ENCODE measurements around the gene UBE3B. TPM values are rescaled to one million over a fixed set of nuclear protein-coding genes. Genes with fewer than 3 reads are reported as not detected.
A peak's percentile ranks its signal among the peaks of the same experiment; 100 is the strongest.

Gene UBE3B
- total RNA-seq, 4 donors from 2014 or later = 42.4 to 59.2 (median 49.1) TPM

DNA sequence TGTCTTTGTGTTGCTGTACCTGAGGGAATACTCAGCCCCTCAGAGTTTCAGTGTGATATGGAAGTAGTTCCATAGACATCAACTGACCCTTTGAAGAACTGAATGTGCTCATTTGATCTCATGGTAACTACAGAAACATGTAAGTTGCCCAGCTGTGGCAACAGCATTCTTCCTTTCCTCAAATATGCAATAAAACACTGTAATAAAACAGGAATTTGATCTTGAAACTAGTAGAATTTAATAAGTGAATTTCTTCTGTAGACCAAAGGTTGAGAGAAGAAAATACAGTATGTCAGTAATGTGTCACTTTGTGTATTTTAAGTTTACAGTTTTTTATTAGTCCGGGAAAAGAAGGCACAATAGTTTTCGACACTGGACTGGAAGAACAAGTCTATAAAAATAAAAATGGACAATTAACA lies 32.2 kb upstream of the UBE3B start:
- H3K27me3 ChIP-seq = no peaks in the 10 kb centered on the region
- intact Hi-C loops (cut with DNase I) = no loop called here

DNA sequence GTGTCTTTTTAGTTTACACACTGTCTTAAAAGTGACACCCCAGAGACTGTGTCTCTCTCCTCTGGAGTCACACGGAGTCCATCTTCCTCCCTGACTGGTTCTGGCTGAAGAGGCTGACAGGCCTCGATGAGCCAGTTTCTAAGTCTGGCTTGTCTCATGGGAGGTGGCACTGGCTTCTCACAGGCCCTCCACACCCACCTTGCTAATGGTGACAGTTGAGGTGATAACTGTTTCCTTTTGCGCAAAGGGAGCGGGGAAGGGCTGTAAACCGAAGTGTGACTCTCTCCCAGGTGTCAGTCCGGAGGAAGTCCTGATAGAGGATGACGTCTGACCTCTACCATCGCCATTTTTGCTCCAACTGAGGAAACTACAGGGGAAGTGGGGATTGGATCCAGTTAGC lies 30.6 kb upstream of the UBE3B start:
- 81% methylated on average over 8 of the region's 8 CpGs for WGBS
- H3K36me3 ChIP-seq = peaks cover 18 to 87% (median 64%) of the 10 kb centered on the region in 4 donors
- intact Hi-C loops (cut with DNase I) = no loop called here
- TF ChIP-seq POLR2AphosphoS5 (IDR thresholded peaks at IDR 0.05) = no peak
- TF ChIP-seq EP300 (IDR thresholded peaks at IDR 0.05) = no peak
- TF ChIP-seq POLR2A (IDR thresholded peaks at IDR 0.05; ENCODE audit: low read depth) = no peak
- TF ChIP-seq, protein P1, sequence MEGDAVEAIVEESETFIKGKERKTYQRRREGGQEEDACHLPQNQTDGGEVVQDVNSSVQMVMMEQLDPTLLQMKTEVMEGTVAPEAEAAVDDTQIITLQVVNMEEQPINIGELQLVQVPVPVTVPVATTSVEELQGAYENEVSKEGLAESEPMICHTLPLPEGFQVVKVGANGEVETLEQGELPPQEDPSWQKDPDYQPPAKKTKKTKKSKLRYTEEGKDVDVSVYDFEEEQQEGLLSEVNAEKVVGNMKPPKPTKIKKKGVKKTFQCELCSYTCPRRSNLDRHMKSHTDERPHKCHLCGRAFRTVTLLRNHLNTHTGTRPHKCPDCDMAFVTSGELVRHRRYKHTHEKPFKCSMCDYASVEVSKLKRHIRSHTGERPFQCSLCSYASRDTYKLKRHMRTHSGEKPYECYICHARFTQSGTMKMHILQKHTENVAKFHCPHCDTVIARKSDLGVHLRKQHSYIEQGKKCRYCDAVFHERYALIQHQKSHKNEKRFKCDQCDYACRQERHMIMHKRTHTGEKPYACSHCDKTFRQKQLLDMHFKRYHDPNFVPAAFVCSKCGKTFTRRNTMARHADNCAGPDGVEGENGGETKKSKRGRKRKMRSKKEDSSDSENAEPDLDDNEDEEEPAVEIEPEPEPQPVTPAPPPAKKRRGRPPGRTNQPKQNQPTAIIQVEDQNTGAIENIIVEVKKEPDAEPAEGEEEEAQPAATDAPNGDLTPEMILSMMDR (IDR thresholded peaks at IDR 0.05) = no peak
- no peak overlapping the region for H3K4me3 ChIP-seq
- no peaks in the 10 kb centered on the region for H3K27me3 ChIP-seq
- no peaks in the 10 kb centered on the region for H3K9me3 ChIP-seq
- peaks cover 3 to 43% (median 25%) of the 10 kb centered on the region in 4 donors for H3K4me1 ChIP-seq
- DNase-seq (ENCODE audit: extremely low spot score) = no peak
- no peak overlapping the region for H3K27ac ChIP-seq (replicated peaks in 1 of 4)

More for the DNA sequence above, 32.2 kb upstream of the UBE3B start:
- H3K4me3 ChIP-seq = no peak overlapping the region
- TF ChIP-seq POLR2AphosphoS5 (IDR thresholded peaks at IDR 0.05) (no peak), EP300 (IDR thresholded peaks at IDR 0.05) (no peak), POLR2A (IDR thresholded peaks at IDR 0.05; ENCODE audit: low read depth) (no peak)
- TF ChIP-seq, protein P1 (IDR thresholded peaks at IDR 0.05) = no peak
- H3K4me1 ChIP-seq = peaks cover 3 to 27% (median 10%) of the 10 kb centered on the region in 4 donors
- no peaks in the 10 kb centered on the region for H3K9me3 ChIP-seq
- WGBS = 91% methylated on average over 2 of the region's 2 CpGs
- no peak overlapping the region for H3K27ac ChIP-seq (replicated peaks in 1 of 4)
- no peak for DNase-seq (ENCODE audit: extremely low spot score)
- peaks cover 13 to 76% (median 50%) of the 10 kb centered on the region in 4 donors for H3K36me3 ChIP-seq

DNA sequence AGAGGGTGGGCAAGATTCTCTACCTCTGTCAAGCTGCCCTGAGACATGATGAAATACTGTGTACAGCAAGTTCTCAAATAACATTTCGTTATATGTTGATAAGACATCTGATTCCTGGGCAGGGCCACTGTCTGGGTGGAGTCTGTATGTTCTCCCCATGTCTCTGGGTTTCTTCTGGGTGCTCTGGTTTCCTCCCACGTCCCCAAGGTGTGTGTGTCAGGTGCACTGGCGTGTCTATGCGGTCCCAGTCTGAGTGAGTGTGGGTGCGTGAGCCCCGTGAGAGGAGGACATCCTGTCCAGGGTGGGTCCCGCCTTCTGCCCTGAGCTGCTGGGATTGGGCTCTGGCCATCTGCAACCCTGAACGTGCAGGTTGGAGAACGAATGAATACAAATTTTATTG lies 30.0 kb upstream of the UBE3B start:
- no peak overlapping the region for H3K4me3 ChIP-seq
- TF ChIP-seq, protein P1 (IDR thresholded peaks at IDR 0.05) = no peak
- TF ChIP-seq EP300 (IDR thresholded peaks at IDR 0.05) = no peak
- no peak for TF ChIP-seq POLR2AphosphoS5 (IDR thresholded peaks at IDR 0.05)
- no peak for TF ChIP-seq POLR2A (IDR thresholded peaks at IDR 0.05; ENCODE audit: low read depth)
- H3K9me3 ChIP-seq = no peaks in the 10 kb centered on the region
- H3K27me3 ChIP-seq = no peaks in the 10 kb centered on the region
- intact Hi-C loops (cut with DNase I) = no loop called here
- H3K36me3 ChIP-seq = peaks cover 21 to 87% (median 65%) of the 10 kb centered on the region in 4 donors
- WGBS = 91% methylated on average over 8 of the region's 9 CpGs
- H3K4me1 ChIP-seq = peaks cover 3 to 50% (median 32%) of the 10 kb centered on the region in 4 donors
- H3K27ac ChIP-seq (replicated peaks in 1 of 4) = no peak overlapping the region
- no peak for DNase-seq (ENCODE audit: extremely low spot score)

DNA sequence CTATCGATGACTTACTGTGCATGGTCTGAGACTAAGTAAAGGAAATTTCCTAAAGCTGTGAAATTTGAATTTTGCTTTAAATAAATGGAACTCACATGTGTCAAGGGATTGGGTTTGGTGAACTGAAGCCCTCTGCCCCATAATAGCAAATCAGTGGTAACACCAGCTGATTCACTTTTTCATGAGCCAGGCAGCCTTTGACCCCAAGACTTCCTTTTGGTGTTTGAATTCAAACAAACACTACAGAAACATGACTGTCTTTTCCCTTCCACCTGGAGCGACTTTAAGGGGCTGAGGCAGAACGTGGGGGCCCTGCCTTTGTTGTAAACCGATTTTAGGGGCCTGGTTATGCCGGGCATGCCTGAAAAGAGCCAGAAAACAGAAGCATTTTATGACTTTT lies 29.2 kb upstream of the UBE3B start:
- intact Hi-C loops (cut with DNase I) = no loop called here
- no peak for DNase-seq (ENCODE audit: extremely low spot score)
- no peak overlapping the region for H3K4me3 ChIP-seq
- no peak for TF ChIP-seq POLR2AphosphoS5 (IDR thresholded peaks at IDR 0.05)
- TF ChIP-seq, protein P1 (IDR thresholded peaks at IDR 0.05) = no peak
- TF ChIP-seq POLR2A (IDR thresholded peaks at IDR 0.05; ENCODE audit: low read depth) = no peak
- no peak for TF ChIP-seq EP300 (IDR thresholded peaks at IDR 0.05)
- H3K27me3 ChIP-seq = no peaks in the 10 kb centered on the region
- peaks cover 3 to 57% (median 36%) of the 10 kb centered on the region in 4 donors for H3K4me1 ChIP-seq
- peak overlapping the region in 2 of 4 donors; percentile 17 to 66 for H3K27ac ChIP-seq (replicated peaks in 1 of 4)
- no peaks in the 10 kb centered on the region for H3K9me3 ChIP-seq
- 70% methylated on average over 5 of the region's 5 CpGs for WGBS
- peaks cover 28 to 93% (median 71%) of the 10 kb centered on the region in 4 donors for H3K36me3 ChIP-seq
